Nucleus accumbens (tissue), 56 donors: Measurements from ENCODE around the gene TEAD1.

Source experiments
- DNase-seq, 56 donors: peaks; one replicate each; lab custom pipeline; 2025; lab: John Stamatoyannopoulos, UW

The TEAD1 gene

GRCh38 chr11:12783765-12784164 lies 109.5 kb downstream of the TEAD1 start:
- no peak for DNase-seq

- DNase-seq, result no peak
Measured at GRCh38 chr11:12784445-12784844, 110.2 kb downstream of the TEAD1 start.

GRCh38 chr11:12784987-12785386 lies 110.8 kb downstream of the TEAD1 start:
- DNase-seq, result no peak

- no peak for DNase-seq
Measured at GRCh38 chr11:12785901-12786300, 111.7 kb downstream of the TEAD1 start.

- DNase-seq, result no peak
Measured at GRCh38 chr11:12786450-12786849, 112.2 kb downstream of the TEAD1 start.

- DNase-seq, result no peak
Measured at GRCh38 chr11:12786891-12787290, 112.7 kb downstream of the TEAD1 start.

GRCh38 chr11:12787847-12788246 lies 113.6 kb downstream of the TEAD1 start:
- DNase-seq, result peak in 2 of 56 donors; percentile 3 to 15

GRCh38 chr11:12789054-12789453 lies 114.8 kb downstream of the TEAD1 start:
- DNase-seq, result no peak

- DNase-seq, result no peak
Measured at GRCh38 chr11:12789596-12790215, 115.5 kb downstream of the TEAD1 start.

GRCh38 chr11:12790861-12791616 lies 116.8 kb downstream of the TEAD1 start:
- DNase-seq, result no peak

GRCh38 chr11:12792018-12792417 lies 117.8 kb downstream of the TEAD1 start:
- no peak for DNase-seq

GRCh38 chr11:12792590-12792989 lies 118.4 kb downstream of the TEAD1 start:
- no peak for DNase-seq

- DNase-seq, result no peak
Measured at GRCh38 chr11:12793065-12793464, 118.8 kb downstream of the TEAD1 start.

- DNase-seq, result no peak
Measured at GRCh38 chr11:12793506-12793905, 119.3 kb downstream of the TEAD1 start.

GRCh38 chr11:12794576-12795230 lies 120.5 kb downstream of the TEAD1 start:
- DNase-seq, result no peak

GRCh38 chr11:12797996-12798395 lies 123.8 kb downstream of the TEAD1 start:
- no peak for DNase-seq

- DNase-seq, result no peak
Measured at GRCh38 chr11:12798609-12799011, 124.4 kb downstream of the TEAD1 start.

GRCh38 chr11:12799334-12799835 lies 125.2 kb downstream of the TEAD1 start:
- DNase-seq, result no peak

GRCh38 chr11:12800032-12800671 lies 125.9 kb downstream of the TEAD1 start:
- DNase-seq, result no peak

- no peak for DNase-seq
Measured at GRCh38 chr11:12800871-12801270, 126.7 kb downstream of the TEAD1 start.

GRCh38 chr11:12801976-12802375 lies 127.8 kb downstream of the TEAD1 start:
- no peak for DNase-seq
